ENCODE results near the gene KLRD1. TPM values are rescaled to one million over a fixed set of nuclear protein-coding genes. Genes with fewer than 3 reads are reported as not detected.
"Not testable (repeated sequence)": the region's sequence is repeated elsewhere in the genome, so short reads cannot be mapped to it uniquely, and the experiment has no call there.

Gene KLRD1
- total and polyA plus RNA-seq, 4 donors = 0.18 to 6.5 (median 3.1) TPM

GRCh38 chr12:10368206-10369171, 60.8 kb downstream of the KLRD1 start:
- H3K27me3 ChIP-seq (ENCODE audit: control insufficient read depth in 1 of 2, insufficient read depth in 2 of 2, low read length in 1 of 2) = no peaks in the 10 kb centered on the region
- H3K36me3 ChIP-seq (ENCODE audit: control insufficient read depth in 1 of 2, insufficient read depth in 2 of 2, low read length in 1 of 2) = no peaks in the 10 kb centered on the region
- ATAC-seq (ENCODE audit: low FRiP score) = no peak
- intact Hi-C loops (cut with DNase I) = loop anchor here in 1 of 2 donors (10.0 kb wide), 1 partner anchor 154 kb away; the partner anchor contains the start of gene GABARAPL1
- H3K4me1 ChIP-seq (ENCODE audit: control insufficient read depth in 1 of 2, insufficient read depth in 2 of 2, low read length in 2 of 2) = no peaks in the 10 kb centered on the region
- no peak overlapping the region for H3K27ac ChIP-seq (ENCODE audit: low read depth in 1 of 2, low read length in 2 of 2)
- no peak overlapping the region for H3K4me3 ChIP-seq (ENCODE audit: low read length in 2 of 2)
- H3K9me3 ChIP-seq (ENCODE audit: control insufficient read depth, low read length) = no peaks in the 10 kb centered on the region
- 56 to 90% methylated on average over 10 of the region's 10 CpGs for WGBS, 2 donors
- no peak for DNase-seq

DNA sequence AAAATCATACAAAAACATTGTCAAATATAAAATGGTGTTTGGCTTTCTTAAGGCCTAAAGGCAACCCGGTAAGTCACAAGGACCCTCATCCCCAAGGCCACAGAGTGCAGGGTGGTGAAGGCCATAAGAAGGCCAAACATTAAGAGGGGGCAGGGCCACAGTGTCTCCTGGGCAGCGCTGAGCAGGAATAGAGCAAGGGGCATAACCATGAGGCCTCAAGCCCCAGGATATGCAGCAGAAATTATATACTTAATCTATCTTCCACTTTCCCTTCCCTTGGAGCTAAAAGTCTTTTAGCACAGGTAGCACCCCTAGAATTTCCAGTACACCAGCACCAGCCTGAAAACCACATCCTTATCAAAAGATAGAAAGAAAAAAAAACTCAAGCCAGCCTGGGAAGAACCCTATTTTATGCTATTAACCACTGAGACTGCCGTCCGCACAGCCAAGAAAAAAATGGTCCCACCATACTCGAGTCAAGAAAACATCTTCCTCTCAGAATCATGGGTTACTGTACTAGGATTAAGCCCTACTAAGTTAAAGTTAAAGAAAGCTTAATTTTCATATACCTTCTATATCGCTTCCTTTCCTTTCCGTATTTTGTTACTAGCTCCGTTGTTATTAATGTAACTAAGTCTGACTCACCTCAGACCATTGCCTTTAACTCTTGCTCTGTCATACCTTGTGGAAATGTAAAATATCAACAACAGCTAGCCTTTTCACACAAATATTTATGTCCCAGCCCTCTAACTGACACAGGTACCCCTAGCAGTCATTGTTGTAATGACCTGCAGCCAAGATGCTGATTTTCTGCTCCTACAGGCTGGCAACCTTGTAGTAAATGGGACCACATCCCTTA, 62.1 kb downstream of the KLRD1 start:
- H3K36me3 ChIP-seq (ENCODE audit: control insufficient read depth in 1 of 2, insufficient read depth in 2 of 2, low read length in 1 of 2) = no peaks in the 10 kb centered on the region
- DNase-seq (no peak), ATAC-seq (ENCODE audit: low FRiP score) (no peak)
- intact Hi-C loops (cut with DNase I) = loop anchor here in 1 of 2 donors (10.0 kb wide), 1 partner anchor 155 kb away; the partner anchor contains the start of gene GABARAPL1
- no peaks in the 10 kb centered on the region for H3K27me3 ChIP-seq (ENCODE audit: control insufficient read depth in 1 of 2, insufficient read depth in 2 of 2, low read length in 1 of 2)
- no peak overlapping the region for H3K27ac ChIP-seq (ENCODE audit: low read depth in 1 of 2, low read length in 2 of 2)
- 89 to 90% methylated on average over 8 of the region's 8 CpGs for WGBS, 2 donors
- H3K9me3 ChIP-seq (ENCODE audit: control insufficient read depth, low read length) = no peaks in the 10 kb centered on the region
- no peaks in the 10 kb centered on the region for H3K4me1 ChIP-seq (ENCODE audit: control insufficient read depth in 1 of 2, insufficient read depth in 2 of 2, low read length in 2 of 2)
- no peak overlapping the region for H3K4me3 ChIP-seq (ENCODE audit: low read length in 2 of 2)

DNA sequence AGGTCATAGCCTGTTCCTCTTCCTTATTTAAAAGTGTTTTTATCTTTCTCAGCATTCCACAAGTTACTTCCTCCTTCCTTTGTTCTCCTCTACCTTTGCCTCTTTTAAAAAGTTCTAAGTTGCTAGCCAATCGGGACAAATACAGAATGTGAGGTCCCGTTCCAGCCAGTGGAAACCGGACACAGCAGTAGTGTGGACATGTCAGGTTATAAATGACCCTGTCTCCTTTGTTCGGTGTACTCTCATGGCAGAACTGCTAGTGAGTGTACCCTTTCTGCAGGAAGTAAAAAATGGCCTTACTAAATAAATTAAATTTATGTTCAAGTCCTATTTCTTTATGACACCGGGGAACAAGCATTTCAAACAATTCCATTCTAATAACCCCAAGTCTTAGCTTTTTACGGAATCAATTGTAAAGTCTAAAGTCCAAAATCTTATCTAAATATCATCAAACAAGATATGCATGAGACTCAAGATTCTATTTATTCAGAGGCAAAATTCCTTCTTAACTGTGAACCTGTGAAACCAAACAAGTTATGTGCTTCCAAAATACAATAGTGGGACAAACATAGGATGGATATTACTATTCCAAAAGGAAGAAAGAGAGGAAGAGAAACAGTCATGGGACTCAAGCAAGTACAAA, 64.3 kb downstream of the KLRD1 start:
- WGBS, 2 donors = 57 to 66% methylated on average over 6 of the region's 6 CpGs
- H3K4me1 ChIP-seq (ENCODE audit: control insufficient read depth in 1 of 2, insufficient read depth in 2 of 2, low read length in 2 of 2); H3K36me3 ChIP-seq (ENCODE audit: control insufficient read depth in 1 of 2, insufficient read depth in 2 of 2, low read length in 1 of 2); DNase-seq; H3K4me3 ChIP-seq (ENCODE audit: low read length in 2 of 2); ATAC-seq (ENCODE audit: low FRiP score); H3K27ac ChIP-seq (ENCODE audit: low read depth in 1 of 2, low read length in 2 of 2); H3K9me3 ChIP-seq (ENCODE audit: control insufficient read depth, low read length); H3K27me3 ChIP-seq (ENCODE audit: control insufficient read depth in 1 of 2, insufficient read depth in 2 of 2, low read length in 1 of 2); intact Hi-C loops (cut with DNase I): not testable (repeated sequence)

- no peaks in the 10 kb centered on the region for H3K4me1 ChIP-seq (ENCODE audit: control insufficient read depth in 1 of 2, insufficient read depth in 2 of 2, low read length in 2 of 2)
- no peaks in the 10 kb centered on the region for H3K27me3 ChIP-seq (ENCODE audit: control insufficient read depth in 1 of 2, insufficient read depth in 2 of 2, low read length in 1 of 2)
- WGBS, 2 donors = 44 to 55% methylated on average over 1 of the region's 1 CpG
- H3K9me3 ChIP-seq (ENCODE audit: control insufficient read depth, low read length) = no peaks in the 10 kb centered on the region
- DNase-seq = no peak
- no peak overlapping the region for H3K4me3 ChIP-seq (ENCODE audit: low read length in 2 of 2)
- H3K27ac ChIP-seq (ENCODE audit: low read depth in 1 of 2, low read length in 2 of 2) = no peak overlapping the region
- intact Hi-C loops (cut with DNase I) = no loop called here
- H3K36me3 ChIP-seq (ENCODE audit: control insufficient read depth in 1 of 2, insufficient read depth in 2 of 2, low read length in 1 of 2) = no peaks in the 10 kb centered on the region
- ATAC-seq (ENCODE audit: low FRiP score) = peak; percentile 48
Measured at GRCh38 chr12:10372559-10372958, 64.9 kb downstream of the KLRD1 start.

GRCh38 chr12:10374624-10375018, 67.0 kb downstream of the KLRD1 start:
- intact Hi-C loops (cut with DNase I) = no loop called here
- Histone ChIP-seq H3K27ac (ENCODE audit: low read depth in 1 of 2, low read length in 2 of 2) (no peak overlapping the region), H3K9me3 (ENCODE audit: control insufficient read depth, low read length) (no peaks in the 10 kb centered on the region), H3K36me3 (ENCODE audit: control insufficient read depth in 1 of 2, insufficient read depth in 2 of 2, low read length in 1 of 2) (no peaks in the 10 kb centered on the region), H3K4me3 (ENCODE audit: low read length in 2 of 2) (no peak overlapping the region), H3K27me3 (ENCODE audit: control insufficient read depth in 1 of 2, insufficient read depth in 2 of 2, low read length in 1 of 2) (no peaks in the 10 kb centered on the region), H3K4me1 (ENCODE audit: control insufficient read depth in 1 of 2, insufficient read depth in 2 of 2, low read length in 2 of 2) (no peaks in the 10 kb centered on the region)
- 90 to 91% methylated on average over 3 of the region's 3 CpGs for WGBS, 2 donors
- DNase-seq = no peak
- ATAC-seq (ENCODE audit: low FRiP score) = no peak

DNA sequence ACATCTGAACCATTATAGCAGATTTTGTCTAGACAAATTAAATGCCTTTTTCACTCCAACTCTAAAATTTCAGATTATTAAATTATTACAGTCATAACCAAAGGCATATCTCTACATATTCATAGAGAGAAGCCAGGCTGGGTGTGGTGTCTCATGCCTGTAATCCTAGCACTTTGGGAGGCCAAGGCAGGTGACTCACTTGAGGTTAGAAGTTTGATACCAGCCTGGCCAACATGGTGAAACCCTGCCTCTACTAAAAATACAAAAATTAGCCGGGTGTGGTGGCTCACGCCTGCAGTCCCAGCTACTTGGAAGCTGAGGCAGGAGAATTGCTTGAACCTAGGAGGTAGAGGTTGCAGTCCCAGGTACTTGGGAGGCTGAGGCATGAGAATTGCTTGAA, 71.1 kb downstream of the KLRD1 start:
- DNase-seq; intact Hi-C loops (cut with DNase I); ATAC-seq (ENCODE audit: low FRiP score); H3K27me3 ChIP-seq (ENCODE audit: control insufficient read depth in 1 of 2, insufficient read depth in 2 of 2, low read length in 1 of 2); H3K4me1 ChIP-seq (ENCODE audit: control insufficient read depth in 1 of 2, insufficient read depth in 2 of 2, low read length in 2 of 2); H3K27ac ChIP-seq (ENCODE audit: low read depth in 1 of 2, low read length in 2 of 2); H3K36me3 ChIP-seq (ENCODE audit: control insufficient read depth in 1 of 2, insufficient read depth in 2 of 2, low read length in 1 of 2); H3K4me3 ChIP-seq (ENCODE audit: low read length in 2 of 2); H3K9me3 ChIP-seq (ENCODE audit: control insufficient read depth, low read length): not testable (repeated sequence)
- WGBS, 2 donors = 82 to 85% methylated on average over 2 of the region's 2 CpGs

Other genes starting within 250 kb of the KLRD1 start
- gene CLEC1A, start 208.9 kb upstream of the KLRD1 start, total RNA-seq = 10 to 100 TPM in 1 of 2 donors, 1 to 10 TPM in 1; 7.0 to 12.9 TPM
- gene CLEC1A, start 208.9 kb upstream of the KLRD1 start, polyA plus RNA-seq = under 1 TPM in 1 of 2 donors, not detected in 1; 0.51 TPM
- gene CLEC7A, start 177.7 kb upstream of the KLRD1 start, total RNA-seq = 10 to 100 TPM; 25.8 to 33.5 TPM
- 1 to 10 TPM; 2.9 to 4.8 TPM for gene CLEC7A, start 177.7 kb upstream of the KLRD1 start, polyA plus RNA-seq
- gene OLR1, start 135.7 kb upstream of the KLRD1 start, total RNA-seq = 1 to 10 TPM; 8.4 to 9.3 TPM
- 1 to 10 TPM in 1 of 2 donors, not detected in 1; 4.4 TPM for gene OLR1, start 135.7 kb upstream of the KLRD1 start, polyA plus RNA-seq
- under 1 TPM; 0.13 to 0.27 TPM for gene TMEM52B, start 128.8 kb upstream of the KLRD1 start, total RNA-seq
- gene TMEM52B, start 128.8 kb upstream of the KLRD1 start, polyA plus RNA-seq = under 1 TPM; 0.05 to 0.63 TPM
- gene GABARAPL1, start 95.0 kb upstream of the KLRD1 start, total RNA-seq = 100 to 1,000 TPM; 103 to 111 TPM
- 10 to 100 TPM; 74.5 to 84.1 TPM for gene GABARAPL1, start 95.0 kb upstream of the KLRD1 start, polyA plus RNA-seq
- 1 to 10 TPM; 1.9 to 3.5 TPM for gene KLRK1, start 82.2 kb downstream of the KLRD1 start, total RNA-seq
- 1 to 10 TPM in 1 of 2 donors, under 1 TPM in 1; 0.59 to 1.5 TPM for gene KLRK1, start 82.2 kb downstream of the KLRD1 start, polyA plus RNA-seq
- under 1 TPM; 0.51 to 0.78 TPM for gene KLRC4, start 101.9 kb downstream of the KLRD1 start, total RNA-seq
- gene KLRC4, start 101.9 kb downstream of the KLRD1 start, polyA plus RNA-seq = under 1 TPM in 1 of 2 donors, not detected in 1; 0.56 TPM
- not detected for gene KLRC3, start 112.7 kb downstream of the KLRD1 start, total RNA-seq
- not detected for gene KLRC3, start 112.7 kb downstream of the KLRD1 start, polyA plus RNA-seq
- gene KLRC2, start 128.1 kb downstream of the KLRD1 start, total RNA-seq = under 1 TPM in 1 of 2 donors, not detected in 1; 0.65 TPM
- 1 to 10 TPM in 1 of 2 donors, not detected in 1; 2.1 TPM for gene KLRC2, start 128.1 kb downstream of the KLRD1 start, polyA plus RNA-seq
- 1 to 10 TPM in 1 of 2 donors, not detected in 1; 1.0 TPM for gene KLRC1, start 145.5 kb downstream of the KLRD1 start, total RNA-seq
- not detected for gene KLRC1, start 145.5 kb downstream of the KLRD1 start, polyA plus RNA-seq
- under 1 TPM; 0.45 to 0.69 TPM for gene EIF2S3B, start 198.0 kb downstream of the KLRD1 start, total RNA-seq
- gene EIF2S3B, start 198.0 kb downstream of the KLRD1 start, polyA plus RNA-seq = 1 to 10 TPM in 1 of 2 donors, under 1 TPM in 1; 0.59 to 2.5 TPM

Data from aorta (tissue), 5 donors.